Thyroid gland (tissue), 4 donors: ENCODE results near the gene PTPRH. TPM values are rescaled to one million over a fixed set of nuclear protein-coding genes. Genes with fewer than 3 reads are reported as not detected.

ENCODE experiments used
- DNase-seq, 2 donors: peaks; one replicate each; pipeline ENCODE4 v3.0.0-alpha.2; 2019
- H3K27ac ChIP-seq, 3 donors: fragments of 200-600 bp; sonication (generic); 1 replicate in 2 of 3; 2 replicates in 1 of 3; pipeline ENCODE4 v1.5.1; 2016 to 2019; ENCODE audit warnings: mild to moderate bottlenecking in 1 of 3, moderate library complexity in 1 of 3
- H3K27me3 ChIP-seq: fragments of 200-600 bp; sonication (generic); one replicate; pipeline ENCODE4 v1.5.1; 2019
- H3K36me3 ChIP-seq, 2 donors: fragments of 200-600 bp; sonication (generic); one replicate each; pipeline ENCODE4 v1.5.1; 2016 to 2019
- H3K4me1 ChIP-seq, 2 donors: fragments of 200-600 bp; sonication (generic); one replicate each; pipeline ENCODE4 v1.5.1; 2017 to 2019
- H3K4me3 ChIP-seq, 3 donors: fragments of 200-600 bp; sonication (generic); replicated peaks in 1 of 3; 1 replicate in 2 of 3; 2 replicates in 1 of 3; pipeline ENCODE4 v1.5.1; 2016; ENCODE audit warnings: mild to moderate bottlenecking in 1 of 3
- H3K9me3 ChIP-seq: fragments of 200-600 bp; sonication (generic); one replicate; pipeline ENCODE4 v1.5.1; 2017
- POLR2A ChIP-seq, 2 donors: fragments of 450-650 bp; IDR thresholded peaks; one replicate each; pipeline ENCODE4 v1.6.1; 2017; ENCODE audit warnings: antibody characterized with exemption in 2 of 2, mild to moderate bottlenecking in 2 of 2, moderate library complexity in 1 of 2
- WGBS, 2 donors: methylation state at CpG; one replicate each; pipeline ENCODE4 v1.1.5; 2017; 5-methylcytosine and 5-hydroxymethylcytosine counted together
- intact Hi-C: fragments of 100-400 bp; cut with DNase I; formaldehyde crosslinking; loops from one replicate; pipeline ENCODE4 v1.15.1; 2023
- total RNA-seq, 4 donors: library from RNA; depleted of rRNA; stranded (reverse); fragments of >200 nt; gene quantifications; one replicate each; pipeline ENCODE4 v1.2.3, GENCODE V29; 2016
- TF ChIP-seq, protein P1 (sequence below), 6 experiments: fragments of 200-600 bp in 3 of 6; fragments of 450-650 bp in 3 of 6; sonication (generic) in 3 of 6; IDR thresholded peaks; one replicate each; pipeline ENCODE4 v1.5.1; 2016 to 2019; ENCODE audit warnings: antibody characterized with exemption in 6 of 6, mild to moderate bottlenecking in 2 of 6, inconsistent platforms in 1 of 6, moderate library complexity in 1 of 6

Gene PTPRH
- total RNA-seq, 4 donors from 2014 or later = 0.11 to 2.6 (median 0.54) TPM; not detected in 1

DNA sequence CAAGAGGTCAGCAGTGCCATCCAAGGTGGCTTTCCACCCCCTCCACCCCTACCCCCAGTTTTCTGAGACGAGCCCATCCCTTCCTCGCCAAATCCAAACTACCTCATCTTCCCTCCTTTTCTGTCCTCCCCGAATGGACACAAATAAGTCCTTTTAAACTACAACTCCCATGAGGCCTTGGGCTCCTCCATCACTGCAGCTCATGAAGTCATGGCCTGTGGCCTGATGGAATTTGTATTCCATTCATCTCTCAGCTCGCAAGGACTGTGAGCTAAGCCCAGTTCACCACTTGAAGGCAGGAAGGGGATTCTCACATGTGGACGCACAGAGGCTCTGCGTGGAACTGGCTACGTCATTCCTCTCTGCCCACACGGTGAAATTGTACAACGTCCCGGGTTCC, 12.5 kb downstream of the PTPRH start:
- intact Hi-C loops = no loop called here
- no peaks in the 10 kb centered on the region for H3K4me1 ChIP-seq
- H3K27ac ChIP-seq = no peak overlapping the region
- no peak overlapping the region for H3K4me3 ChIP-seq
- WGBS, 2 donors = 90 to 92% methylated on average over 10 of the region's 10 CpGs
- TF ChIP-seq, protein P1, sequence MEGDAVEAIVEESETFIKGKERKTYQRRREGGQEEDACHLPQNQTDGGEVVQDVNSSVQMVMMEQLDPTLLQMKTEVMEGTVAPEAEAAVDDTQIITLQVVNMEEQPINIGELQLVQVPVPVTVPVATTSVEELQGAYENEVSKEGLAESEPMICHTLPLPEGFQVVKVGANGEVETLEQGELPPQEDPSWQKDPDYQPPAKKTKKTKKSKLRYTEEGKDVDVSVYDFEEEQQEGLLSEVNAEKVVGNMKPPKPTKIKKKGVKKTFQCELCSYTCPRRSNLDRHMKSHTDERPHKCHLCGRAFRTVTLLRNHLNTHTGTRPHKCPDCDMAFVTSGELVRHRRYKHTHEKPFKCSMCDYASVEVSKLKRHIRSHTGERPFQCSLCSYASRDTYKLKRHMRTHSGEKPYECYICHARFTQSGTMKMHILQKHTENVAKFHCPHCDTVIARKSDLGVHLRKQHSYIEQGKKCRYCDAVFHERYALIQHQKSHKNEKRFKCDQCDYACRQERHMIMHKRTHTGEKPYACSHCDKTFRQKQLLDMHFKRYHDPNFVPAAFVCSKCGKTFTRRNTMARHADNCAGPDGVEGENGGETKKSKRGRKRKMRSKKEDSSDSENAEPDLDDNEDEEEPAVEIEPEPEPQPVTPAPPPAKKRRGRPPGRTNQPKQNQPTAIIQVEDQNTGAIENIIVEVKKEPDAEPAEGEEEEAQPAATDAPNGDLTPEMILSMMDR (IDR thresholded peaks at IDR 0.05) = no peak
- TF ChIP-seq POLR2A (IDR thresholded peaks at IDR 0.05) = no peak
- no peaks in the 10 kb centered on the region for H3K27me3 ChIP-seq
- no peaks in the 10 kb centered on the region for H3K9me3 ChIP-seq
- H3K36me3 ChIP-seq = no peaks in the 10 kb centered on the region
- DNase-seq = no peak

DNA sequence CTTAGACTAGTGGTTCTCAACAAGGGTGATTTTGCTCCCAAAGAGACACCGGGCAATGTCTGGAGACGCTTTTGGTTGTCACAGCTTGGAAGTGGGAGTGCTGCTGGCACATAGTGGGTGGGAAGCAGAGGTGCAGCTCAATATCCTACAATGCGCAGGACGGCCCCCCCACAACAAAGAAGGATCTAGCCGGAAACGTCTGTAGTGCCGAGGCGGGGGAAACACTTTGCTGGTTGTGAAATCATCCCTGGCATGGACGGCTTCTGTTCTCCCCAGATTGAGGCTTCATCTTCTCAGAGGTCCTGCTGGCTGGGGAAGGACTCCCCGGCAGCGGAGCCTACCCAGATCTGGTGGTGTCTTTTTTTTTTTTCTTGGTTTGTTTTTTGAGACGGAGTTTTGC, 15.8 kb downstream of the PTPRH start:
- 70 to 86% methylated on average over 12 of the region's 12 CpGs for WGBS, 2 donors
- Histone ChIP-seq H3K4me3 (no peak overlapping the region), H3K9me3 (no peaks in the 10 kb centered on the region), H3K27me3 (no peaks in the 10 kb centered on the region), H3K36me3 (no peaks in the 10 kb centered on the region), H3K27ac (no peak overlapping the region), H3K4me1 (no peaks in the 10 kb centered on the region)
- intact Hi-C loops = no loop called here
- TF ChIP-seq, protein P1 (IDR thresholded peaks at IDR 0.05) = no peak
- TF ChIP-seq POLR2A (IDR thresholded peaks at IDR 0.05) = no peak
- DNase-seq = no peak

DNA sequence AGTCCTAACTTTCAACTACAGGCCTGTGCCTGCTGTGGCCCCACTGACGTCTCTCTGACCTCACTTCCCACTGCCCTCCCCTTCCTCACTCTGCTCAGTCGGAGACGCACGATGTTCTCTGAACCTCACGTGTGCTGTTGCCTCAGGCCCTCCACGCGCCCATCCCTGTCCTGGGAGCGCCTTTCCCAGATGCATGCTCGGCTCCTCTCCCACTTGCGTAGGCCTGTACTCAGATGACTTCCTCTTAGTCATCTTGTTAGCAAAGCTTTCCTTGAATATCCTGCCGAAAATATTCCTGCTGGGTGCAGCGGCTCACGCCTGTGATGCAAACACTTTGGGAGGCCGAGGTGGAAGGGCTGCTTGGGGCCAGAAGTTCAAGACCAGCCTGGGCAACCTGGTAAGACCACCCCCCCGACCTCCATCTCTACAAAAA, 19.9 kb downstream of the PTPRH start:
- H3K27ac ChIP-seq = no peak overlapping the region
- WGBS, 2 donors = 66 to 67% methylated on average over 15 of the region's 15 CpGs
- no peaks in the 10 kb centered on the region for H3K27me3 ChIP-seq
- H3K9me3 ChIP-seq = no peaks in the 10 kb centered on the region
- TF ChIP-seq, protein P1 (IDR thresholded peaks at IDR 0.05) = no peak
- TF ChIP-seq POLR2A (IDR thresholded peaks at IDR 0.05) = no peak
- DNase-seq = no peak
- no peak overlapping the region for H3K4me3 ChIP-seq
- no peaks in the 10 kb centered on the region for H3K4me1 ChIP-seq
- intact Hi-C loops = no loop called here
- H3K36me3 ChIP-seq = no peaks in the 10 kb centered on the region

DNA sequence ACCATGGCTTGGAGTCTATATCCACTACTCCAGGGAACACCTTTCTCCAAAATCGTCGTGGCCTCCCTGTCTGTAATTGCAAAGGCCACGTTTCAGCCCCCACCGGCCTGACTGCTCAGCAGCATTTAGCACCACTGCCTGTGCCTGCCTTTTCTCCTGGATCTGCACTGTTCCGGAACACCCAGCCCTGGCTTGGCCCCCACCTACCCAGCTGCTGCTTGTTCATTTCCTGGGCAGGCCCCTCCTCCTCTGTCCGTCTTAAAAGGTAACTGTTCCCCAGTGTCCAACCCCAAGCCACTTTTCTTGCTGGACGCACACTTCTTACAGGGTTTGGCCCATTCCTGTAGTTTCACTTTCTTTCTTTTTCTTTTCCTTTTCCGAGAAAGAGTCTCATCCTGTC, 20.7 kb downstream of the PTPRH start:
- Histone ChIP-seq H3K27ac (peak overlapping the region in 1 of 3 donors; percentile 3), H3K4me3 (no peak overlapping the region), H3K9me3 (no peaks in the 10 kb centered on the region), H3K4me1 (no peaks in the 10 kb centered on the region), H3K27me3 (no peaks in the 10 kb centered on the region), H3K36me3 (no peaks in the 10 kb centered on the region)
- no peak for DNase-seq
- intact Hi-C loops = no loop called here
- WGBS, 2 donors = 57 to 58% methylated on average over 8 of the region's 8 CpGs
- no peak for TF ChIP-seq POLR2A (IDR thresholded peaks at IDR 0.05)
- TF ChIP-seq, protein P1 (IDR thresholded peaks at IDR 0.05) = no peak

DNA sequence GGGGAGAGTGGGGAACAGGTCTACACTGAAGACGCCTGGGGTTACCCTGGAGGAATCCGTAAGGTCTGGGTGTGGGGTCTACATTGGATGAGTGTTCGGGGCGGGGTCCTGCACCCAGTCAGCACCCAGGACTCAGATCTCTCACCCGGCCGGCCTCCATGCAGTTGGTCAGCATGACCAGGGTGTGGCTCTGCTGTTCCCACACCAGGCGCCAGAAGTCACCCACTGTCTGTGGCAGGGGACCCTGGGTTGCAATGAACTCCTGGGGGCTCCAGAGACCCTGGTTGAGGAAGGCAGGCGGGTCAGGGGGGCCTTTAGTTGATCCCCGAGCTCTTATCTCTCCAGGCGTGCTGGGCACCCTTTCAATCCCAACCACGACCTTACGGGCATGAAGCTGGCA, 23.2 kb downstream of the PTPRH start:
- H3K36me3 ChIP-seq = no peaks in the 10 kb centered on the region
- H3K27ac ChIP-seq = no peak overlapping the region
- intact Hi-C loops = no loop called here
- no peak overlapping the region for H3K4me3 ChIP-seq
- H3K4me1 ChIP-seq = no peaks in the 10 kb centered on the region
- H3K27me3 ChIP-seq = peaks cover 4% of the 10 kb centered on the region
- TF ChIP-seq, protein P1 (IDR thresholded peaks at IDR 0.05) = no peak
- TF ChIP-seq POLR2A (IDR thresholded peaks at IDR 0.05) = no peak
- H3K9me3 ChIP-seq = no peaks in the 10 kb centered on the region
- WGBS, 2 donors = 70 to 76% methylated on average over 2 to 8 of the region's 12 CpGs
- DNase-seq = no peak
